Measurements from ENCODE around the gene GPC5. TPM values are rescaled to one million over a fixed set of nuclear protein-coding genes. Genes with fewer than 3 reads are reported as not detected.

The GPC5 gene
- total and polyA plus RNA-seq, 7 donors = 0.23 TPM; not detected in 6

- no peak for DNase-seq
- Histone ChIP-seq H3K9me3 (no peaks in the 10 kb centered on the region), H3K36me3 (ENCODE audit: insufficient read depth in 1 of 2, low read depth in 1 of 2) (no peaks in the 10 kb centered on the region), H3K27me3 (ENCODE audit: insufficient read depth in 3 of 3, low read length in 2 of 3) (no peaks in the 10 kb centered on the region), H3K4me3 (no peak overlapping the region), H3K27ac (no peak overlapping the region), H3K4me1 (no peaks in the 10 kb centered on the region)
- ATAC-seq = no peak
- TF ChIP-seq CTCF (IDR thresholded peaks at IDR 0.05) = no peak
- intact Hi-C loops (cut with DNase I) = no loop called here
- 74 to 75% (median 74%) methylated on average over 1 of the region's 1 CpG for WGBS, 3 donors
Measured at GRCh38 chr13:91594061-91594460, 195.6 kb downstream of the GPC5 start.

- no peaks in the 10 kb centered on the region for H3K4me1 ChIP-seq
Measured at GRCh38 chr13:91595677-91596076, 197.3 kb downstream of the GPC5 start.

GRCh38 chr13:91596842-91597241 is 198.4 kb downstream of the GPC5 start:
- Histone ChIP-seq H3K36me3 (ENCODE audit: insufficient read depth in 1 of 2, low read depth in 1 of 2) (no peaks in the 10 kb centered on the region), H3K4me3 (no peak overlapping the region), H3K4me1 (no peaks in the 10 kb centered on the region), H3K27ac (no peak overlapping the region), H3K9me3 (no peaks in the 10 kb centered on the region), H3K27me3 (ENCODE audit: insufficient read depth in 3 of 3, low read length in 2 of 3) (no peaks in the 10 kb centered on the region)
- WGBS, 3 donors = 42 to 53% (median 45%) methylated on average over 2 of the region's 2 CpGs
- TF ChIP-seq CTCF (IDR thresholded peaks at IDR 0.05) = no peak
- intact Hi-C loops (cut with DNase I) = no loop called here
- ATAC-seq = no peak
- DNase-seq = no peak

More at GRCh38 chr13:91595677-91596076, 197.3 kb downstream of the GPC5 start:
- intact Hi-C loops (cut with DNase I) = no loop called here
- H3K27me3 ChIP-seq (ENCODE audit: insufficient read depth in 3 of 3, low read length in 2 of 3) = no peaks in the 10 kb centered on the region
- DNase-seq (no peak), ATAC-seq (no peak)
- H3K4me3 ChIP-seq = no peak overlapping the region
- H3K36me3 ChIP-seq (ENCODE audit: insufficient read depth in 1 of 2, low read depth in 1 of 2) = no peaks in the 10 kb centered on the region
- no peak overlapping the region for H3K27ac ChIP-seq
- H3K9me3 ChIP-seq = no peaks in the 10 kb centered on the region
- no peak for TF ChIP-seq CTCF (IDR thresholded peaks at IDR 0.05)
- 50 to 71% (median 66%) methylated on average over 2 of the region's 2 CpGs for WGBS, 3 donors

GRCh38 chr13:91598655-91599054 is 200.2 kb downstream of the GPC5 start:
- no peak for DNase-seq
- H3K27ac ChIP-seq = no peak overlapping the region
- intact Hi-C loops (cut with DNase I) = no loop called here
- no peaks in the 10 kb centered on the region for H3K27me3 ChIP-seq (ENCODE audit: insufficient read depth in 3 of 3, low read length in 2 of 3)
- ATAC-seq = no peak
- no peaks in the 10 kb centered on the region for H3K36me3 ChIP-seq (ENCODE audit: insufficient read depth in 1 of 2, low read depth in 1 of 2)
- H3K9me3 ChIP-seq = no peaks in the 10 kb centered on the region
- H3K4me3 ChIP-seq = no peak overlapping the region
- H3K4me1 ChIP-seq = no peaks in the 10 kb centered on the region
- TF ChIP-seq CTCF (IDR thresholded peaks at IDR 0.05) = no peak

- ATAC-seq = no peak
Measured at GRCh38 chr13:91601273-91601672, 202.9 kb downstream of the GPC5 start.

More at GRCh38 chr13:91601273-91601672, 202.9 kb downstream of the GPC5 start:
- Histone ChIP-seq H3K27ac (no peak overlapping the region), H3K36me3 (ENCODE audit: insufficient read depth in 1 of 2, low read depth in 1 of 2) (no peaks in the 10 kb centered on the region), H3K4me3 (no peak overlapping the region), H3K4me1 (no peaks in the 10 kb centered on the region), H3K27me3 (ENCODE audit: insufficient read depth in 3 of 3, low read length in 2 of 3) (no peaks in the 10 kb centered on the region), H3K9me3 (no peaks in the 10 kb centered on the region)
- intact Hi-C loops (cut with DNase I) = no loop called here
- no peak for DNase-seq
- WGBS, 3 donors = 78 to 88% (median 81%) methylated on average over 9 of the region's 9 CpGs
- TF ChIP-seq CTCF (IDR thresholded peaks at IDR 0.05) = no peak
